Endothelial cell of umbilical vein (primary cell): ENCODE measurements around the gene SLC30A4. TPM values are rescaled to one million over a fixed set of nuclear protein-coding genes. Genes with fewer than 3 reads are reported as not detected.

Source experiments
- BruUV-seq: library from RNA; stranded (reverse); fragments of 400-500 nt; replicated peaks from 2 replicates; lab custom pipeline; 2021; lab: Mats Ljungman, UMichigan
- CTCF ChIA-PET: fragments of 300-600, 350-600 bp; sonication (Branson Sonifier 250); formaldehyde crosslinking; loops from one replicate; lab custom pipeline; 2021; ENCODE audit warnings: antibody characterized with exemption, inconsistent platforms; lab: Charles Lee
- POLR2A ChIA-PET: fragments of 300-600, 350-600 bp; sonication (Branson Sonifier 250); formaldehyde crosslinking; loops from one replicate; lab custom pipeline; 2021; ENCODE audit warnings: antibody characterized with exemption, inconsistent platforms; lab: Charles Lee
- DNase-seq: peaks from one replicate; pipeline ENCODE4 v3.0.0-alpha.2; 2011; ENCODE audit warnings: low read depth, low spot score
- FAIRE-seq: peaks from 2 replicates; lab custom pipeline; 2011; peaks lifted over from hg19 to GRCh38; lab: Jason Lieb, UNC
- H2AFZ ChIP-seq: 2 replicates; pipeline ENCODE4 v1.6.0; 2012; ENCODE audit warnings: low read depth, low read length, control low read depth, inconsistent platforms
- H3K27ac ChIP-seq: 2 replicates; pipeline ENCODE4 v1.5.1; 2011; ENCODE audit warnings: low read depth, mild to moderate bottlenecking, control low read depth, low read length, moderate library complexity; ENCODE audit not compliant: insufficient read depth
- H3K27me3 ChIP-seq, 2 experiments: 2 replicates each; pipeline versions ENCODE4 v1.6.0 to v1.6.1; 2011; ENCODE audit warnings: low read length in 2 of 2, mixed read lengths in 1 of 2; ENCODE audit not compliant: control insufficient read depth in 2 of 2, insufficient read depth in 2 of 2
- H3K36me3 ChIP-seq, 2 experiments: 2 replicates in 1 of 2; 3 replicates in 1 of 2; pipeline ENCODE4 v1.5.1; 2011; ENCODE audit warnings: low read length in 2 of 2, mild to moderate bottlenecking in 1 of 2, moderate library complexity in 1 of 2; ENCODE audit not compliant: control insufficient read depth in 2 of 2, insufficient read depth in 2 of 2; ENCODE audit errors: extremely low read depth in 1 of 2
- H3K4me1 ChIP-seq: 3 replicates; pipeline ENCODE4 v1.5.1; 2011; ENCODE audit warnings: mild to moderate bottlenecking, low read length; ENCODE audit not compliant: control insufficient read depth, insufficient read depth; ENCODE audit errors: extremely low read depth
- H3K4me2 ChIP-seq: 2 replicates; pipeline ENCODE4 v1.6.1; 2011; ENCODE audit warnings: low read length, control low read depth, mixed read lengths; ENCODE audit not compliant: insufficient read depth
- H3K4me3 ChIP-seq, 3 experiments: fragments of 200-600 bp in 1 of 3; sonication (generic), shearing (Covaris generic) in 1 of 3; replicated peaks in 1 of 3; 2 replicates each; pipeline ENCODE4 v1.5.1; 2011 to 2016; ENCODE audit warnings: control low read depth in 3 of 3, low read length in 3 of 3, mild to moderate bottlenecking in 2 of 3, inconsistent platforms in 1 of 3, low read depth in 1 of 3, moderate library complexity in 1 of 3; ENCODE audit not compliant: insufficient read depth in 1 of 3
- H3K79me2 ChIP-seq: 2 replicates; pipeline ENCODE4 v1.6.0; 2012; ENCODE audit warnings: low read length, inconsistent platforms; ENCODE audit not compliant: control insufficient read depth, insufficient read depth
- H3K9ac ChIP-seq: replicated peaks from 2 replicates; pipeline ENCODE3; 2011; ENCODE audit warnings: low read length, control low read depth; ENCODE audit not compliant: insufficient read depth; ENCODE audit errors: extremely low read depth
- H3K9me1 ChIP-seq: replicated peaks from 3 replicates; pipeline ENCODE4 v1.6.0; 2011; ENCODE audit warnings: mild to moderate bottlenecking, low read length; ENCODE audit not compliant: control insufficient read depth, insufficient read depth; ENCODE audit errors: extremely low read depth
- H3K9me3 ChIP-seq: replicated peaks from 2 replicates; pipeline ENCODE4 v1.5.1; 2012; ENCODE audit warnings: low read length, inconsistent platforms; ENCODE audit not compliant: control insufficient read depth, insufficient read depth
- H4K20me1 ChIP-seq: replicated peaks from 2 replicates; pipeline ENCODE3; 2011; ENCODE audit warnings: mild to moderate bottlenecking, low read length; ENCODE audit not compliant: control insufficient read depth, insufficient read depth; ENCODE audit errors: extremely low read depth
- EZH2 ChIP-seq: IDR thresholded peaks from 2 replicates; pipeline ENCODE4 v1.6.1; 2012; ENCODE audit warnings: borderline replicate concordance, low read depth, mild to moderate bottlenecking, moderate library complexity, low read length, inconsistent platforms; ENCODE audit not compliant: severe bottlenecking
- FOS ChIP-seq: IDR thresholded peaks from 2 replicates; pipeline ENCODE4 v1.6.1; 2011; ENCODE audit warnings: mild to moderate bottlenecking, low read length, moderate library complexity, borderline replicate concordance; ENCODE audit not compliant: insufficient read depth
- GATA2 ChIP-seq: IDR thresholded peaks from 2 replicates; pipeline ENCODE4 v1.7.0; 2011; ENCODE audit warnings: low read depth, mild to moderate bottlenecking, moderate library complexity, mixed read lengths, low read length; ENCODE audit not compliant: insufficient read length, insufficient read depth
- JUN ChIP-seq: IDR thresholded peaks from 2 replicates; pipeline ENCODE4 v1.6.1; 2011; ENCODE audit warnings: borderline replicate concordance, low read depth; ENCODE audit not compliant: insufficient read length, insufficient read depth
- MYC ChIP-seq: IDR thresholded peaks from one replicate; pipeline ENCODE4 v1.6.1; 2011; ENCODE audit warnings: mild to moderate bottlenecking, low read depth, low read length
- POLR2A ChIP-seq: IDR thresholded peaks from 2 replicates; pipeline ENCODE4 v1.6.1; 2012; ENCODE audit warnings: low read depth, mild to moderate bottlenecking, control low read depth, low read length
- POLR2AphosphoS5 ChIP-seq: IDR thresholded peaks from 2 replicates; pipeline ENCODE4 v1.6.1; 2012; ENCODE audit warnings: low read depth, mild to moderate bottlenecking, control low read depth, low read length, moderate library complexity; ENCODE audit not compliant: insufficient read depth
- dilution Hi-C: fragments of 300-500 bp; cut with MboI; formaldehyde crosslinking; loops from one replicate; pipeline ENCODE4 v1.15.0; 2019; ENCODE audit warnings: low sequenced_read_pairs; ENCODE audit not compliant: extremely low pct_ligation_motif_present
- intact Hi-C: fragments of 100-400 bp; cut with micrococcal nuclease; formaldehyde crosslinking; loops from one replicate; pipeline ENCODE4 v1.10.0; 2022
- polyA plus RNA-seq, 4 experiments: library from polyadenylated mRNA; depleted of rRNA in 3 of 4; stranded (reverse) in 3 of 4; unstranded in 1 of 4; fragments of >200 nt; gene quantifications; 2 replicates each; pipeline versions ENCODE4 v1.2.1 to v1.2.3, GENCODE V29; 2011 to 2012; ENCODE audit warnings: missing spikeins in 1 of 4
- total RNA-seq: library from RNA; stranded (reverse); gene quantifications from 2 replicates; pipeline ENCODE4 v1.2.3, GENCODE V29; 2021
- TF ChIP-seq, protein P1 (sequence below), 2 donors: IDR thresholded peaks; 1 replicate in 1 of 2; 2 replicates in 1 of 2; pipeline ENCODE4 v1.5.1; 2011; ENCODE audit warnings: low read length in 2 of 2, mild to moderate bottlenecking in 2 of 2, moderate library complexity in 2 of 2, control low read depth in 1 of 2, inconsistent platforms in 1 of 2, low read depth in 1 of 2; ENCODE audit not compliant: insufficient read depth in 1 of 2; ENCODE audit errors: extremely low read depth in 1 of 2
- TF ChIP-seq, protein P2 (sequence below): IDR thresholded peaks from 2 replicates; pipeline ENCODE4 v1.6.1; 2011; ENCODE audit not compliant: insufficient read depth, insufficient read length

Gene SLC30A4
- total and polyA plus RNA-seq, 2 donors (not counting 3 experiments of a cell fraction or from before 2014, with no cell fraction given), result 2.7 to 3.9 TPM

DNA sequence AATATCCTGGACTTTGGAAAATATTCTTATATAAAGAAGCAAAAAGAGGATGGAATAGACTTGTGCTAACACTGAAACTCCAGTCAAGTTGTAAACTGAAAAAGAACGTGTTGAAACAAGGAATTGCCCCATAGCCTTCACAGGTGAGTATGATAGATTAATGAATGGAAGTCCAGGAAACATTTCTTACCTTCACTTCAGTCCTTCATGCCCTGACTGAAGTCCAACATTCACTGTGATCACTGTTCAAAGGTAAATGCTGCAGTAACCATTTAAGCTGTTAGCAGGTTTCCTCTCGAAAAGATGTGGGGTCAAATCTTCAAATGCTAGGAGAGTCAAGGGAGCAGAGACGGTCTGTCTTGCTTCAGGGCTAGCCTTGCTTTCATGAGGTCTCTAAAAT, 46.1 kb downstream of the SLC30A4 start:
- Histone ChIP-seq H3K9me3 (no peaks in the 10 kb centered on the region), H3K4me1 (no peaks in the 10 kb centered on the region), H3K4me3 (no peak overlapping the region), H3K36me3 (no peaks in the 10 kb centered on the region), H3K27me3 (peaks cover 0 to 2% of the 10 kb centered on the region in 2 experiments), H3K79me2 (no peaks in the 10 kb centered on the region), H3K9me1 (no peaks in the 10 kb centered on the region), H3K27ac (no peak overlapping the region), H3K9ac (no peak overlapping the region), H4K20me1 (no peaks in the 10 kb centered on the region), H2AFZ (no peak overlapping the region), H3K4me2 (no peak overlapping the region)
- no peak for FAIRE-seq
- CTCF ChIA-PET, result interaction anchor here (2.0 kb wide), 1 partner anchor 135 kb away, joined by 6 read pairs; no protein-coding TSS in a partner anchor
- POLR2A ChIA-PET, result no interaction called here
- BruUV-seq, result no TSS peak
- DNase-seq, result no peak
- dilution Hi-C loops, result no loop called here
- intact Hi-C loops, result no loop called here
- TF ChIP-seq POLR2A (no peak), FOS (no peak), MYC (no peak), POLR2AphosphoS5 (no peak), GATA2 (no peak), EZH2 (no peak), JUN (no peak)
- TF ChIP-seq, protein P1, sequence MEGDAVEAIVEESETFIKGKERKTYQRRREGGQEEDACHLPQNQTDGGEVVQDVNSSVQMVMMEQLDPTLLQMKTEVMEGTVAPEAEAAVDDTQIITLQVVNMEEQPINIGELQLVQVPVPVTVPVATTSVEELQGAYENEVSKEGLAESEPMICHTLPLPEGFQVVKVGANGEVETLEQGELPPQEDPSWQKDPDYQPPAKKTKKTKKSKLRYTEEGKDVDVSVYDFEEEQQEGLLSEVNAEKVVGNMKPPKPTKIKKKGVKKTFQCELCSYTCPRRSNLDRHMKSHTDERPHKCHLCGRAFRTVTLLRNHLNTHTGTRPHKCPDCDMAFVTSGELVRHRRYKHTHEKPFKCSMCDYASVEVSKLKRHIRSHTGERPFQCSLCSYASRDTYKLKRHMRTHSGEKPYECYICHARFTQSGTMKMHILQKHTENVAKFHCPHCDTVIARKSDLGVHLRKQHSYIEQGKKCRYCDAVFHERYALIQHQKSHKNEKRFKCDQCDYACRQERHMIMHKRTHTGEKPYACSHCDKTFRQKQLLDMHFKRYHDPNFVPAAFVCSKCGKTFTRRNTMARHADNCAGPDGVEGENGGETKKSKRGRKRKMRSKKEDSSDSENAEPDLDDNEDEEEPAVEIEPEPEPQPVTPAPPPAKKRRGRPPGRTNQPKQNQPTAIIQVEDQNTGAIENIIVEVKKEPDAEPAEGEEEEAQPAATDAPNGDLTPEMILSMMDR (IDR thresholded peaks at IDR 0.05; ENCODE audit: extremely low read depth in 1 of 2, insufficient read depth in 1 of 2, low read depth in 1 of 2, low read length in 2 of 2), result no peak
- TF ChIP-seq, protein P2, sequence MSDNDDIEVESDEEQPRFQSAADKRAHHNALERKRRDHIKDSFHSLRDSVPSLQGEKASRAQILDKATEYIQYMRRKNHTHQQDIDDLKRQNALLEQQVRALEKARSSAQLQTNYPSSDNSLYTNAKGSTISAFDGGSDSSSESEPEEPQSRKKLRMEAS, result no peak
